H1 (cell line): ENCODE data around the gene LHFPL2. TPM values are rescaled to one million over a fixed set of nuclear protein-coding genes. Genes with fewer than 3 reads are reported as not detected.

Experiments
- ATF3 ChIP-seq: IDR thresholded peaks from 2 replicates; pipeline ENCODE4 v1.6.1; 2011; ENCODE audit warnings: low read depth, mild to moderate bottlenecking, low read length; ENCODE audit not compliant: insufficient read depth
- CBX8 ChIP-seq: fragments of 300-800, 300-1000 bp; sonication (generic); IDR thresholded peaks from 2 replicates; pipeline ENCODE4 v1.7.1; 2016; ENCODE audit warnings: low read depth, low read length, borderline replicate concordance
- EGR1 ChIP-seq: IDR thresholded peaks from 2 replicates; pipeline ENCODE4 v1.6.1; 2011; ENCODE audit warnings: low read depth, low read length, borderline replicate concordance
- NRF1 ChIP-seq: IDR thresholded peaks from 2 replicates; pipeline ENCODE4 v1.6.1; 2011; ENCODE audit warnings: mild to moderate bottlenecking, low read depth, low read length, improper control_type of control experiment
- SP1 ChIP-seq: IDR thresholded peaks from 2 replicates; pipeline ENCODE4 v1.6.1; 2011; ENCODE audit warnings: low read depth, low read length
- polyA plus RNA-seq, 7 experiments: library from polyadenylated mRNA; depleted of rRNA in 3 of 7; stranded (reverse) in 5 of 7; unstranded in 2 of 7; fragments of >200 nt in 5 of 7; fragments of 200-250 nt in 2 of 7; gene quantifications; 1 replicate in 5 of 7; 2 replicates in 1 of 7; 4 replicates in 1 of 7; pipeline versions ENCODE4 v1.2.1 to v1.2.3, GENCODE V29; 2011 to 2013; ENCODE audit warnings: missing spikeins in 2 of 7, mixed read lengths in 2 of 7
- total RNA-seq: library from RNA; stranded (reverse); fragmentation: NEBNext Ultra II Directional; extraction: Animal tissue kit (Norgen Biotek cat#: 25700); gene quantifications from 2 replicates; pipeline ENCODE4 v1.2.1, GENCODE V29; 2021

The LHFPL2 gene
- total and polyA plus RNA-seq, 2 of the 8 experiments (the other 6 are each of a cell fraction or from before 2014, with no cell fraction given): 9.6 to 43.0 TPM

GRCh38 chr5:78613756-78614155 lies 34.8 kb downstream of the LHFPL2 start (continued):
- TF ChIP-seq ATF3 (no peak), EGR1 (no peak), CBX8 (no peak), SP1 (no peak), NRF1 (no peak)
